ENCODE measurements around the gene OSBPL10.

OSBPL10 gene

DNA sequence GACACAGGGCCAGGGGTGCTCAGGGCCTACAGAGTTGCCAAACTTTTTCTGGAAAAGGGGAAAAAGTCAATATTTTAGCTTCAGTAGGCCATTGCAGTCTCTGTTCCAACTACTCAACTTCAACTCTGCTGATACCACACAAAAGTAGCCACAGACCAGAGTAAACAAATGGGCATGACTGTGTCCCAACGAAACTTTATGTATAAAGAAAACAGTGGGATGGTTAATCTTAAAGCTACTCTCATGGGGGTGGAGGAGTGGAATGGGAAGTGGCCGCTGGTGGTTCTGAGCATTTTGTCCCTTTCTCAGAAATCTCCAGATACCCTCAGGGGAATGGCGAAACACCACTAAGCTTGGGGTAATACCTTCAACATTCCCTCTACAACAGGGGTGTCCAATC lies 69.9 kb downstream of the OSBPL10 start:
- ChIA-PET POLR2A (no interaction called here), CTCF (no interaction called here)

DNA sequence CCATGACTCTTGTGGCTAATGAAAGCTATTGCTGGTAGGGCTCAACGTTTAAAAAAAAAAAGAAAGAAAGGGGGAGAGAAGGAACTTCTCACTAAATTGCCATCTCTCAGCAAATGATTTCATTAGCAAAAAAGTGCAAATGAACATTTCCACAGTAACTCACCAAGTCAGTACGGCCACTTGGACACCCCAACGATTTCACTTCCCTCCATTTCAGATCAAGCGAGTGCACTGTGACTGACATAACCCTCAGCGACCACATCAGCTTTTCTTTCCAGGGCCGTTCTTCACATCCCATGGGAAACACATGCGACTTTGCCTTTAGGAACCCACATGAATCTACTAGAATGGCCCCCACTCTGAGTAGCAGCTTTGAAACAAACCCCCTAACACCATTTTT lies 71.6 kb downstream of the OSBPL10 start:
- POLR2A ChIA-PET: no interaction called here
- no peak overlapping the region for H3K4me3 ChIP-seq (ENCODE audit: low read depth, low read length)
- TF ChIP-seq, protein P1, sequence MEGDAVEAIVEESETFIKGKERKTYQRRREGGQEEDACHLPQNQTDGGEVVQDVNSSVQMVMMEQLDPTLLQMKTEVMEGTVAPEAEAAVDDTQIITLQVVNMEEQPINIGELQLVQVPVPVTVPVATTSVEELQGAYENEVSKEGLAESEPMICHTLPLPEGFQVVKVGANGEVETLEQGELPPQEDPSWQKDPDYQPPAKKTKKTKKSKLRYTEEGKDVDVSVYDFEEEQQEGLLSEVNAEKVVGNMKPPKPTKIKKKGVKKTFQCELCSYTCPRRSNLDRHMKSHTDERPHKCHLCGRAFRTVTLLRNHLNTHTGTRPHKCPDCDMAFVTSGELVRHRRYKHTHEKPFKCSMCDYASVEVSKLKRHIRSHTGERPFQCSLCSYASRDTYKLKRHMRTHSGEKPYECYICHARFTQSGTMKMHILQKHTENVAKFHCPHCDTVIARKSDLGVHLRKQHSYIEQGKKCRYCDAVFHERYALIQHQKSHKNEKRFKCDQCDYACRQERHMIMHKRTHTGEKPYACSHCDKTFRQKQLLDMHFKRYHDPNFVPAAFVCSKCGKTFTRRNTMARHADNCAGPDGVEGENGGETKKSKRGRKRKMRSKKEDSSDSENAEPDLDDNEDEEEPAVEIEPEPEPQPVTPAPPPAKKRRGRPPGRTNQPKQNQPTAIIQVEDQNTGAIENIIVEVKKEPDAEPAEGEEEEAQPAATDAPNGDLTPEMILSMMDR (IDR thresholded peaks at IDR 0.05; ENCODE audit: insufficient read depth, low read length, missing control alignments): no peak

More for the DNA sequence above, 69.9 kb downstream of the OSBPL10 start:
- no peak overlapping the region for H3K4me3 ChIP-seq (ENCODE audit: low read depth, low read length)
- no peak for DNase-seq (ENCODE audit: low read depth, low spot score)
- TF ChIP-seq, protein P1 (IDR thresholded peaks at IDR 0.05; ENCODE audit: insufficient read depth, low read length, missing control alignments): no peak

DNA sequence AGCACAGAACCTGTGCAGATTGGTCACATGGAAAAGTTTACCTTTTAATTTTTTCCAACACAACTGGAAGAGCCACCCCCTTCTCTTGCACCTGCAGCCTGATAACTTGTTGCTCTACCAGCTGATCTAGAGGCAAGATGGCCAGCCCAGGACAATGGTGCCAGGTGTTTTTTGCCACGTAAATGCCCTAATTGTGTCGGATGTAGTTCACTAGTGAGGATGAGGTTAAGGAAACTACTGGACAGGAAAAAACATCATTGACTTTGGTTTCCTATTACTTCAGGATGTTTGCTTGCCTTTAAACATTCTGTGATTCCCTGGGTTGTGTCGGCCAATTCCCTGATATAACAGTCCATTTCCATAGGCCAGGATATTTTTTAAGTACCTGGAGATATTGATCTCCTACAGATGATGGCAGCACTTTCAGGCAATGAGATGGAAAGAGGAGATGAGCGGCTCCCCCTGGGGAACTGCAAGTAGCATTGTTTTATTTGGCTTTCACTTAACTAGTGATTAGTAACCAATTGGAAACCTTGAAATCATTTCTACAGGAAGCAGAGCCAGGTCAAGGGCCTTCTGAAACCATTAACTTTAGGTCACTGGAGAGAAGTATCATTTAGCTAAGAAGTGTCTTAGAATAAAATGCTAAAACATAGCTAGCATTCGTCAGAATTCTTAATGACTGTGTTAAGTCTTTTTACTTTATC lies 72.5 kb downstream of the OSBPL10 start:
- ChIA-PET CTCF (no interaction called here), POLR2A (no interaction called here)
- TF ChIP-seq, protein P1 (IDR thresholded peaks at IDR 0.05; ENCODE audit: insufficient read depth, low read length, missing control alignments): no peak
- DNase-seq (ENCODE audit: low read depth, low spot score): no peak
- H3K4me3 ChIP-seq (ENCODE audit: low read depth, low read length): no peak overlapping the region

More for the DNA sequence above, 71.6 kb downstream of the OSBPL10 start:
- CTCF ChIA-PET: no interaction called here
- DNase-seq (ENCODE audit: low read depth, low spot score): no peak

DNA sequence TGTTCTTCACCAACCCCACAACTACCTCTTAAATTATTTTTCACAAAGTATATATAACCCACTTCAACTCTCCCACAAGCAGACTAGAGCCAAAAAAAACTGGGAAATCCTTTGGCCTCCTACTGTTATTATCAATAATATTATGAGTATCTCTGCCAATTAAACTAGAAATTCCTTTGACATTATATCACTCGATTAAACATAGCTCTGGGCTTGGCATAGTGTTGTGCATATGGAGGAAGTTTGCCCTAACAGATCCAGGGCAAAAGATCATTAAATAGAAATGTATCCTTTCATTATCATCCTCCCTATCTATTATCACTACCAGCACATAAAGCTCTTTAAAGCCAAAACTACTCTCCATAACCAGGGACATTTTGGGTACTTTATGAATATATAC lies 74.9 kb downstream of the OSBPL10 start:
- TF ChIP-seq, protein P1 (IDR thresholded peaks at IDR 0.05; ENCODE audit: insufficient read depth, low read length, missing control alignments): no peak
- POLR2A ChIA-PET: no interaction called here
- CTCF ChIA-PET: no interaction called here
- no peak overlapping the region for H3K4me3 ChIP-seq (ENCODE audit: low read depth, low read length)
- no peak for DNase-seq (ENCODE audit: low read depth, low spot score)

DNA sequence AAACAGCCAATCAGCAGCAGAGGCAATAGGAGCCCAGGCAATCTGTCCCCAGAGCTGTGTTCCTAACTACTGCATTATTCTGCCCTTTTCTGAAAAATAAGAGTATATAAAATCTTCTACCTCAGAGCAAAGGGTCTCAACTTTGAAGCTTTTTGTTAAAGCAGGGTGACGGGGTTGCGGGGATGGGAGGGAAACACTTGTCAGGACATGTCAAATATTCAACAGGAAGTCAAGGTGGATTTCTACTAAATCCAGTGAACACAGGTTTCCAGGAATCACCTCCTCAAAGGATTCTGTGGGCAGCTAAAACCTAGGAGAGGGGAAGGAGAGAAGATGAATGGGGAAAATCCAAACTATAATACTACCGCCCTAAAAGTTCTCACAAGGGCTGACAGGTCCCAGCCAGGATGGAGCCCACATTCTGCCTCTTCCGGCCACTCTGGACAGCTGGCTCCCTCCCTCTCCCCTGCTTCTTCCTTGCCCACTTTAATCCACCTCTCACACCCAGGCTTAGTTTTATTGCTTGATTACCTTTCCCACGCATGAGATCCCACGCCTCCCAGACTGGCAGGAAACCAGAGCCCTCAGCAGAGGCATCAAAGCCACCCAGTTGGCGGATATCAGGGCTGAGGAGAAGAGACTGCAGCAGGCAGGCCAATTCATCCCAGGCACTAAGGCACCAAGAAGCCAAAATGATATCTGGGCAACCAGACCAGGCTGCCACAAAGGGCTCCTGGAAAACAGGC lies 77.2 kb downstream of the OSBPL10 start:
- CTCF ChIA-PET: no interaction called here
- no peak for DNase-seq (ENCODE audit: low read depth, low spot score)

DNA sequence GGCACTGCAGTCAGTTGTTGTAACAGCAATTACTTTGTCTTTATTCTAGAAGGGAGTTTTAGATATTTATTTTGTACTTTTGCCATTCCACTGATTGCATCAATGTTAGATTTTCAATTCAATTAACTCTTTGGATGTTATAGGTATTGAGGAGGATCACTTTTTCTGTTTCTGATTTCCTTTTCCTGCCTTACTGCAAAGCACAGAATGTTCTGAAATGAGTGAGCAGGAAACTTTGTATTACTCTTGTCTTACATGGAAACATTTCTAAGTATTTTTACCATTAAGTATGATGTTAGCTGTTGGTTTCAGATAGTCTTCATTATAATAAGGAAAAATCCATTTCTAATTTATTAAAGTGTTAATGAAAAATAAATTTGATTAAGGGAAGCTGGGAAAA lies 80.5 kb downstream of the OSBPL10 start:
- POLR2A ChIA-PET: no interaction called here
- H3K4me3 ChIP-seq (ENCODE audit: low read depth, low read length): no peak overlapping the region
- TF ChIP-seq, protein P1 (IDR thresholded peaks at IDR 0.05; ENCODE audit: insufficient read depth, low read length, missing control alignments): no peak
- no peak for DNase-seq (ENCODE audit: low read depth, low spot score)
- CTCF ChIA-PET: no interaction called here

More for the DNA sequence above, 77.2 kb downstream of the OSBPL10 start:
- POLR2A ChIA-PET: no interaction called here
- no peak overlapping the region for H3K4me3 ChIP-seq (ENCODE audit: low read depth, low read length)
- TF ChIP-seq, protein P1 (IDR thresholded peaks at IDR 0.05; ENCODE audit: insufficient read depth, low read length, missing control alignments): no peak
